ENCODE measurements around the gene RRP15.

Gene RRP15

GRCh38 chr1:218361298-218362065, 76.4 kb downstream of the RRP15 start:
- peak; percentile 71 for DNase-seq (ENCODE audit: low read depth)

- no peak for DNase-seq (ENCODE audit: low read depth)
Observed at GRCh38 chr1:218362418-218363076, 77.5 kb downstream of the RRP15 start.

- DNase-seq (ENCODE audit: low read depth) = no peak
Observed at GRCh38 chr1:218363141-218363540, 78.0 kb downstream of the RRP15 start.

GRCh38 chr1:218364028-218364710, 79.1 kb downstream of the RRP15 start:
- DNase-seq (ENCODE audit: low read depth) = peak; percentile 18

GRCh38 chr1:218365226-218365999, 80.3 kb downstream of the RRP15 start:
- peak; percentile 63 for DNase-seq (ENCODE audit: low read depth)

- no peak for DNase-seq (ENCODE audit: low read depth)
Observed at GRCh38 chr1:218366322-218367052, 81.4 kb downstream of the RRP15 start.

GRCh38 chr1:218367118-218367517, 82.0 kb downstream of the RRP15 start:
- DNase-seq (ENCODE audit: low read depth) = no peak

GRCh38 chr1:218368686-218369085, 83.6 kb downstream of the RRP15 start:
- no peak for DNase-seq (ENCODE audit: low read depth)

GRCh38 chr1:218369688-218370511, 84.8 kb downstream of the RRP15 start:
- DNase-seq (ENCODE audit: low read depth) = peak; percentile 73

- DNase-seq (ENCODE audit: low read depth) = peak; percentile 29
Observed at GRCh38 chr1:218371927-218372672, 87.0 kb downstream of the RRP15 start.

GRCh38 chr1:218374401-218375353, 89.6 kb downstream of the RRP15 start:
- DNase-seq (ENCODE audit: low read depth) = peak; percentile 60

- DNase-seq (ENCODE audit: low read depth) = peak; percentile 52
Observed at GRCh38 chr1:218376722-218377121, 91.6 kb downstream of the RRP15 start.

- DNase-seq (ENCODE audit: low read depth) = peak; percentile 99
Observed at GRCh38 chr1:218377143-218377660, 92.1 kb downstream of the RRP15 start.

- peak; percentile 79 for DNase-seq (ENCODE audit: low read depth)
Observed at GRCh38 chr1:218380125-218380977, 95.3 kb downstream of the RRP15 start.

- no peak for DNase-seq (ENCODE audit: low read depth)
Observed at GRCh38 chr1:218382261-218382660, 97.2 kb downstream of the RRP15 start.

- peak; percentile 43 for DNase-seq (ENCODE audit: low read depth)
Observed at GRCh38 chr1:218383051-218383450, 98.0 kb downstream of the RRP15 start.

GRCh38 chr1:218383681-218384080, 98.6 kb downstream of the RRP15 start:
- DNase-seq (ENCODE audit: low read depth) = peak; percentile 53
